ENCODE results near the gene SLFN14. TPM values are rescaled to one million over a fixed set of nuclear protein-coding genes. Genes with fewer than 3 reads are reported as not detected.
"Not testable (repeated sequence)": the region's sequence is repeated elsewhere in the genome, so short reads cannot be mapped to it uniquely, and the experiment has no call there.

Gene SLFN14
- under 1 TPM; 0.12 to 0.22 (median 0.17) TPM for polyA plus RNA-seq (ENCODE audit: insufficient read length in 3 of 3)
- long read RNA-seq, donor 1: 0 reads
- long read RNA-seq, donor 2: 0 reads
- long read RNA-seq, donor 3: 0 reads
- long read RNA-seq, donor 4: 0 reads
- long read RNA-seq, donor 5: 0 reads
- long read RNA-seq, donor 6: 0 reads
- long read RNA-seq, donor 7: 0 reads
- long read RNA-seq, donor 8: 0 reads
- long read RNA-seq, donor 9: 0 reads
- long read RNA-seq, donor 10: 0 reads
- long read RNA-seq, donor 11: 0 reads
- long read RNA-seq, donor 12: 0 reads
- long read RNA-seq, donor 13: 0 reads
- long read RNA-seq, donor 14: 0 reads
- long read RNA-seq, donor 15: 0 reads
- long read RNA-seq, donor 16: 0 reads

DNA sequence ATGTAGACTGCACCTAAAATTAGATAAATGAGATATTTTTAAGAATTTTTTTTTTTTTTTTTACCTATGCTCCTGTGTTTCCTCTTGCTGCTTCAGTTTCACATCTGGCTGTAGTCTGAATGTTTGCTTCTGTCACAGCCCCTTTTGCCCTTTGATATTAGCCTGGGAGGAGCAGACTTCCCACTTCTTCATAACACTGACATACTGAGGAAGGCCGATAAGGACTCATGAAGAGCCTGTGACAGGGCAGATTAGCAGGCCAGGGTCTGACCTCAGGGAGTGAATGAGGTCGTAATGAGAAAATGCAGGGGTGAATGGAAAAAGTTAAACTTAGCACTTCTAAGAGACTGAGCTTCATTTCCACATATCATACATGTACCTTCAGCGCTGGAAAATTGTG, at the start of gene SLFN14:
TSS of gene SLFN14 (minus strand) at position 117 of the 400 bp plus-strand sequence. CDS start 2,757 bp downstream, outside the sequence.
- DNase-seq: no peak

DNA sequence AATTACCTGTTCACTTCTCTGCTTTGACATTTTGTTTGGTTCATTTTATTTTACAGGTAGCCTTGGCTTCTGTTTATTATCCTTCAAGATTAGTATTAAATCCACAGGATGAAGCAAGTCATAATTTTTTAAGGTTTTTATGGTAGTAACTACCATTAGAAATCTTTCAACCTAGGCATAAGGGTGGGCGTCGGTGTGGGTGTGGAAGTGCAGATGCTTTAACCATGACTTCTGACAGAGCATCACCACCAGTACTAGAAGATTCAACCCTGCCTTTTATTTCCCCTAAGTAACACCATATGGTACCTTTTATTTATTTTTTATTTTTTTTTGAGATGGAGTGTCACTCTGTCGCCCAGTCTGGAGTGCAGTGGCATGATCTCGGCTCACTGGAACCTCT, 49.2 kb upstream of the SLFN14 start:
- no peak for DNase-seq

DNA sequence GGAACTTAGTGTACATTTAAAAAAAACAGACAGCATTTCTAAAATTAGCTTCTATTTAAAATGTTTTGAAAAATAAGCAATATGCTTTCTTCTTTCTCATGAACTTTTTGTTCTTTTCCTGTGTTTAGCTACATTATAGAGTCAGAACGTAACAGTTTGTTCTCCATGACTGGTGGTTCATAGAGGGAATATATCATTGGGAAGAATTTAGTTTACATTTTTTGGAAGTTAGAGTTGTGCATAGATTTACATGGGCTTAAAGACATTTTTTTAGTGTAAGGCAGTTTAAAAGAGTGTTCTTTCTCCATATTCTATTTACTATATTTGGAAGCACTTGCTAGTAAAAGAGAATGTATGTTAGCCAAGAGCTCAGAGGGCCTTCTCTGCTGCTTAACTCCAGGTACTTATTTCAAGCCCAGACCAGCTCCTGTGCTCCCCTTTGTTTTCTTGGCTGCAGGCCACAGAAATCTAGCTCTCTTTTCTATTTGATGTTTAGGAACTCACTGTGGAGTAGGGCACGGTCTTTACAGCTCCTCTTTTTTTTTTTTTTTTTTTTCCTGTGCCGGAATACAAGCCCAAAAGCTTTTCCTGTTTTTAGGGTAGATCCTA, 46.7 kb upstream of the SLFN14 start:
- DNase-seq: no peak

DNA sequence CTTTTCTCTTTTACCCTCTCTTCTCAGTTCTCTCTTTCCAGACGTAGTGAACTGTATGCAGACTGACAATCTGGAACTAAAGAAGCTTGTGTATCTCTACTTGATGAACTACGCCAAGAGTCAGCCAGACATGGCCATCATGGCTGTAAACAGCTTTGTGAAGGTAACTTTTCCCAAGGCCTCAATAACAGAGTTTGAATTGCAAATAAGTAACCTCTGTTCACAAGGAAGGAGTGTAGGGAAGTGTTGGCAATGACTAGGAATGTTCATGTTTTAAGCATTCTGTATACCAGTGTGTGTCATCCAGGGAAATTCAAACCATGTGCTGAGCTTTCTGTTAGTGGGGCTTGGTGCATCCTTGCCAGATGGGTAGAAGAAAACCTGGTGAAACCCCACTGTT, 45.1 kb upstream of the SLFN14 start:
- no peak for DNase-seq

DNA sequence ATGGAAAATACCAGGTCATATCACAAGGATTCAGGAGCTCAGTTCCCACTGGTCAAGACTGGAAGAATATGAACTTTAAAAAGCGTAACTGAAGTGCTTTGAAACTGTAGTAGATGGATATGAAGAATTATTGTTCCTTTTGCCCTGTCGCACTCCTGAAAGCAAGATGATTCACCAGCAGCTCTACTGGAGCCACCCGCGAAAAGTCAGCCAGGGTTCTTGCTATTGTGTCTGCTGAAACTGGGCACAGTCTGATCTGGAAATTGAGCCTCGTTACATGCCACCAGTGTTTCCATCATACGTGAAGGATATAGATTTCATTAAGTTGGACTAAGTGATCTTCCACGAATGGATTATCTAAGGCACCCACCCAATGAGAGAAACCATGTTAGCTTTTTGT, 43.1 kb upstream of the SLFN14 start:
- no peak for DNase-seq

DNA sequence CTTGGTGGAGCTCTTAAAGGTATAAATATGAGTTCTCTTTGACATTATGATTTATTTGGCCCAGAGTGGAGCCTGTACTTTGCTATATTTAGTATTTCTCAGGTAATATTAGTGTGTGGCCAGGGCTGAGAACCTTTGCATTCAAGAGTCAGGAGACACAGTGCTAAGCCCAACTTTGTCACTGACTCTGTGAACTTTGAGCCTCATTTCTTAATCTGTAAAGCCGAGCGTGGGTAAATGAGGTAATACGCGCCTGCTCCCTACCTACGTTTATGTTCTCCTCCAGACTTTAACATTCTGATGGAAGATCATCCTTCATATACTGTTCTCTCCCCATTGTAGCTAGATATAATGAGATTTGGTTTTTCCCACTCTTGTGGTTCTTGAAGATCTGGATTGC, 37.0 kb upstream of the SLFN14 start:
- DNase-seq: no peak

DNA sequence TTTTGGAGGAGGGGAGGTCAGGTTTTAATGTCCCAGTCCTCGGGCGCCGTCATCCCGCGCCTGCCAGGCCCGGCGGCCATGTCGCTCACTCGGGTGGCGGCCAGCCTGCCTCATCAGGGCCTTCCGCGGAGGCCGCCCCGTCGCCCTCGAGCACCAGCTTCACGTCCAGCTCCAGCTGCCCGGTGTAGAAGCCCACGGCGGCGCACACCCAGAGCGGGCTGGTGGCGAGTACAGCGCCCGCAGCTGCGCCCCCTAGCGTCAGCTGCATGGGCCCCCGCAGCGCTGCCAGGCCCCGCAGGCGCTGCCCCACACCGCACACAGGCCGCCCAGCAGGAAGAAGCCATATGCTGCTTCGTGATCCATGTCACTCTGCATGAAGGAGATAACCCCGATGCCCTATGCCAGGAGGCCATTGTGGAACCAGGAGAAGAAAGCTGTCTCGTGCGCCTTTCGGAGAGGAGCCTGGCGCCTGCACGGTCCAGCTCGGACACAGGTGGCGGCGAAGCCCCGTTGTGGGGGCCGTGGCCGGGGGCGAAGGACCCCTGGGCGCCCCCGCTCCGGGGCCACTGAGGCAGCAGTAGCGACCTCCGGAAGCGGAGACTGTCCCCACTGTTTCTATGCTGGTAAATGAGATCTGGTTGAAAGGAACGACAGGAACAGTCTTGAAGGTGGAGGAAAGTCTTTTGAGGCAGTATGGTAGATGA, 36.1 kb upstream of the SLFN14 start:
- DNase-seq: no peak

DNA sequence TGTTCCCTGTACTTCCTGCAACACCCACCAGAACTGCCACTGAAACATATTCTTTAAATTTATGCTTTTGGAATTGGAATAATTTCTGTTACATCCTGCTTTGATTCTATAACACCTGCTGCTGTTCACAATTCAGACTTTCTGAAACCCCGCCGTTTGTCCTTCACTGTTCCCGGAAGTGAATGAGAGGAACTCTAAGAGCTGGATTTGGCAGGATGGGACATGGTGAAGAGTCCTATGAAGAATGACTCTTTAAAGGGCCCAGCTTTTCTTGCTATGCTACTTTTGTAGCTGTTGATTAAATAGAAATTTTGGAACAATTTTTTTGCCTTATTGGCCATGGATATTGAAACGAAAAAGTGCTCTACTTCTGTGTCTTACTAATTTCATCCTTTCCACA, 35.5 kb upstream of the SLFN14 start:
- no peak for DNase-seq

DNA sequence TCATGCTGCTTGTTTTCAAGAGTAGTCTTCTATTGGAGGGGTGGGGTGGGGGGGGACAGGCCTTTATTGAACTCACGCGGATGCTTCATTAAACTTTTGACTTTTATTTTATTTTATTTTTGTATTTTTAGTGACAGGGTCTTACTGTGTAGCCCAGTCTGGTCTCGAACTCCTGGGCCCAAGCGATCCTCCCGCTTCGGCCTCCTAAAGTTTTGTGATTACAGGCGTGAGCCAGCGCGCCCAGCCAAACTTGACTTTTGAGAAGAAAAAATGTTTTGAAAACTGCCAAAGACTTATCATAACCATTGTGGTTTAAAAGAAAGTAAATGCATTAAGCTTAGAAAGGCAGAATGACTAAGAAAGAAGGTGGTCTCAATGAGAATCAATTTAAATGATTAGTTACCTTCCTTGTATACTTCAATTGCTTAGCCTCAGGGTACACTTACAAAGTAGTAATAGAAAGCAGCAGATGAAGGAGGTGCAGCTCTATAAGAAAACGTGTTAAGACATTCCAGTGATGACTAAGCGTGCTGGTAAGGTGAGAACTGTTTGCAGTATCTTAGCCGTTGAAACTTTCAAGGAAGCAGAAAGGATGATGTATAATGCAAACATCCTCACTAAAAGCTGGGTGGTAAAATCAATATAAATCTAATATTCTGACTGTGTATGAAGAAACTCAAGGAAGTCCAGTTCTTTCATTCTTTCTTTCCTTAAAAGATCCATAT, 27.7 kb upstream of the SLFN14 start:
- DNase-seq: no peak

DNA sequence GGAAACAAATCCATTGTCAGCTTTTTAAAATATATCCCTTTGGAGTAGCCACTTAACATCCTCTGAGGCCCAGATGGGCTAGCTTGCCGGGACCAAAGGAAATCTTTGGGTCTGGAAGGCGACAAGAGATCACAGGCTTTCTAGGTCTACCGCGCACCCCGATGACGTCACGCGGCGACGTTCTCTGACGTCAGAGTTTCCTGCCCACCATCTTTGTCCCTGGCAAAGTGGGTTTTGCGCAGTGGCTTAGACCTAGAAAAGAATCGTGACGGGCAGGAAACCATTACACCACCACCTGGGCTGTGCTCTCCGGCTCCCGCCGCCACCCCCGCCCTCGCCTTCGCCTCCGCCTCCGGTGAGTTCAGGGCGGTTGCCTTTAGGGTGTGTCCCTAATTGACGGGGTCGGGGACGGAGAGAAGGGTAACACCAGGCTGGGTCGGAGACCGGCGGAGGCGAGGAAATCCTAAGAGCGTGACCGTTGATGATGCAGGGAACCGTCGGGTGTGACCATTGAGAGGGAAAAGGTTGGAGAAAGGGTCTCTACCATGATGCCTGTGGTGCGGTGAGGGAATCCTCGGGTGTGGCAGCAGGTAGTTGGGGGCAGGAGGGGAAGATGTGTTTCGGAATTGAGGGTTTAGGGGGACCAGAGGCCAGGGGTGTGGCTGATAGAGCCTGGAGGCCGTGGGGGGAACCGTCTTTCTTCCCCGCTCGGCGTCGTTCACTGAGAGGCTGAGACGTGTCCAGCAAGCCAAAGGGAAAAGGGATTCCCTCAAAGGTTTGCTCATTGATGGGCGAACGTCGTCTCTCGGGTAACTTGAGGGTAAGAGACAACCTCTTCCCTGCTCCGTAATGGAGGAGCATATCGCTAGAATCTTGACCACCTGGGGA, 26.7 kb upstream of the SLFN14 start, which contains the start of gene AP2B1:
TSS of gene AP2B1 (plus strand) at position 249 of the 888 bp plus-strand sequence. CDS start 6,709 bp downstream, outside the sequence.
- DNase-seq: peak; percentile 97

DNA sequence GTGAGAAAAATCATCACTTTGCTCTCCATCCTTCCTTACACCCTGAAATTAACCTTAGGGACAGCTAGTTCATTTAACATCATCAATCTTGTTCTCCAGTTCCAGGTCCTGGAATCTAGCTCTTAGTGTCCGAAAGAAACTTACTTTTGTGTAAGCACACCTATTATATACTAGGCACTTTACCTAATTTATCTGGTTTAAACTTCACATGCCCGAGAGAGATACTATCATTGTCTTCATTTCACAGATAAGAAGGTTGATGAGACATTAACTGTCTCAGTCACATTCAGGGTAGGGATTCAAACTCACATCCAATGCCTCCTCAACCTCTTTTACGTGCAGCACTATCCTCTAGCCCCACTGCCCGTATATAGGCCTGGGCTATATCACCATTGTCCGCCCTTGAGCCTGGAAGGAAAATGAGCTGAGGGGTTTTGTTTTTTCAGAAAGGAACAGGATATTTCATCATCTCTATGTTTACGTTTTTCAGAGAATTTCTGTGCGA, 26.0 kb upstream of the SLFN14 start:
- DNase-seq: no peak

DNA sequence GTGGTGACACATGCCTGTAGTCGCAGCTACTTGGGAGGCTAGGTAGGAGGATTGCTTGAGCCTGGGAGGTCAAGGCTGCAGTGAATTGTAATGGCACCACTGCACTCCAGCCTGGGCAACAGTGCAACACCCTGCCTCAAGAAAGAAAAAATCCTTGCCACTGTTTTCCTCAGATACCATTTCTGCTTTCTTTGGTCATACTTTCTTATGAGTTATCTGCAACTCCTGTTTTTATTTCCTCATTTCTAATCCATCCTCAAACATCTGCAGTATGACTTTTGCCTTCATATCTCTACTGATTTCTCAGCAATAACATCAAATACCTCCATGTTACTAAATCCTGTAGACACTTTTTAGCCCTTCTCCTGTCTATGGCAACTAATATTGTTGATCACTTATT, 23.4 kb upstream of the SLFN14 start:
- no peak for DNase-seq

DNA sequence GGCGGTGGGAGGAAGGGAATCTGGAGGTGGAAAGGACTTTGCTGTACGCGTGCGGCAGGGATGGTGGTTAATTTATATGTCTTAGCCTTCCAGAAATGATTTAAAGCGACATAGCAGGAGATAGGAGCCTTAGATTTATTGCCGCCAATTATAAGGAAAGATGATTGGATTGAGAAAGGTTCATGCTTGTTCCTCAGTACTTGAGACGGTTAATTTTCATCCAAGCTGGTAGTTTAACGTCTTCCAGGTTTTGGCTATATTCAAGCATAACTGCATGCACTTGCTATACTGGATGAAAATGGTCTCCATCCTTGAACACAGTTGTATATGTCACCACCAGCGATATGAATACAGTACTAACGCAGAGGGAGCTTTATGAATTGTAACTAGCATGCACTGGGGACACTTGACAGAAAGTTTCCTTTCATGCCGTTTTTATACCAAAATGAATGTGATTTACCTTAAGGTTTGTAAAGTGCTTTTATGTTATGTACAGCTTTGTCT, 18.4 kb upstream of the SLFN14 start:
- DNase-seq: no peak

DNA sequence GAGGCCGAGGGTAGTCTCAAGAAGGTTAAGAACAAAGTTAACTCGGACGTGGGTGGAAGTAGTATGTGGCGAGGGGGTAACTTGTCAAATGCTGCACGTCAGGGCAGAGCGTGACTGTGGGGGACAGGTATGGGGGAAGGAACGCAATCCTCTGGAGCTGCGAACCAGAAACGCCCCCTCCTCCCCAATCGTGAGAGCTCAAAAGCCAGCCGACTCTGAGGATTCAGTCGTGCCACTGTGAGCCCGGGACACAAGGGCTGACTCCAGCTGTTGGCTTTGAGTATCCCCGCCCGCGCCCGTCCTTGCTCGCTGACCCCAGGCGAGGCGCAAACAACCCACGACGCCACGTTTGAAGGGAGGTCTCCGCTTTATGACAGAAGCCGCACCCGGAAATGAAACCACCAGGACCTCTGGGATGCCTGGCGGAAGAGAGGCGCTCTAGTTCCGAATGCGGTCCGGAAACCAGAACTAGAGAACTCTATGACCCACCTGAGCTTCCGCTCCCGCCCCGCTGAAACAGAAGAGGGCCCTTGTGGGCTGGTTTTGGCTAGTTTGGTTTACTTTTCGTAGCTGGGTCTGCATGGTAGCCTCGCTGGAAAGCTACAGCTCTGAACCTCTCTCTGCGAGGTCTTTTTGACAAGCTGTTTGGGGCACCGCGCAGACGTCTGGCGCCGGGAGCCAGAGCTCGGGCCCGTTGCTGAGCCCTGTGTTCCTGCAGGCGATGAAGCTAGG, 17.7 kb upstream of the SLFN14 start, which contains the start of gene PEX12:
TSS of gene PEX12 (minus strand) at position 375 of the 732 bp plus-strand sequence. CDS start 550 bp downstream, outside the sequence.
- peak; percentile 94 for DNase-seq

DNA sequence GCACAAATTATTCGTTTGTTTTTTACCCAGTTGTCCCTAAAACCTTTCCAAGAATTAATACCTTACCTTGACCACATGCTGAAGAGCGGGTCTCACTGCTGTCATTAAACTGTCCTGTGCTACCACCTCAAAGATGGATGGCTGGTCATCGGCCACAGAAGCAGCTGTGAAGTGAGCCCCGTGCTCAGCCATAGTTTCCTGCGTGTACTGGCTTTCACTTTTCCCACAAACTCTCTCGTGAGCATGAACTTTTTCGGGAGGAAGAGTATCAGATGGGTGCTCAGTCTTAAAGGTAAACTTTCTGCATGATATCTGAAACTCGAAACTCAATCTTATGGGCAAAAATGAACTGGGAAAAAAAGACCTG, 17.2 kb upstream of the SLFN14 start:
- peak; percentile 28 for DNase-seq

DNA sequence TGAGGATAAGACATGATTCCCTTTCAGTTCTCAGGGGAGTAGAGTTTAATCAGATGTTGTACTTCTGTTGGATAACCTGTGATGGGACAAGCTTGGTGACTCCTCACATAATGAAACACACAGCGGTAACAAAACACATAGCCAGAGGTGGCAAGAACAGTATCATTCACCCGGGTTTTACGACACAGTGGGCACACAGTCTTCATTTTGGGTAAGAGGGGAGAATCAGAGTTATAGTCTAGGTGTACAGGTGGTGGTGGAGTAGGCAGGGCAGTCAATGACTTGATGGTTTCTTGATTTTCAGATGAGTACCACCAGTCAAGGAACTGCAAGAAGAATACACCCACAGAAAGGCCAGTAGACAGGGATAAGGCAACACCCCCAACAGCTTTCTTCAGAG, 15.1 kb upstream of the SLFN14 start:
- DNase-seq: no peak

DNA sequence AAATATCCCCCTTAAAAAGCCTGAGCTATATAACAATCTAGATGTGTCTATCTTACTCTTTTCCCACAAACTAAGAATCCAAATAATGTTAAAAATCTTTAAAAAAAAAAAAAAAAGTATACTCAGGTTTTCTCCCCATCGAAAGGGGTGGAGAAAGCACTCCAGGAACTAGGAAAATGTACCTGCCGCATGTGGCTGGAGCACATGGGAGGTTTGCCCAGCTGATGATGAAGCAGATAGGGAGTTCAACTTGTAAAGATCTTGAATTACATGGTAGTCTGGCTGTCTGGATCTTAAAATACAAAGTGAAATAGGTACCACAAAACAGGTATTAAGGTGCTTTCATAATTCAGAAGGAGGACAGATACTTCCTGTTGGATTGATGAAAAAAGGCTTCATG, 8.8 kb upstream of the SLFN14 start:
- no peak for DNase-seq

DNA sequence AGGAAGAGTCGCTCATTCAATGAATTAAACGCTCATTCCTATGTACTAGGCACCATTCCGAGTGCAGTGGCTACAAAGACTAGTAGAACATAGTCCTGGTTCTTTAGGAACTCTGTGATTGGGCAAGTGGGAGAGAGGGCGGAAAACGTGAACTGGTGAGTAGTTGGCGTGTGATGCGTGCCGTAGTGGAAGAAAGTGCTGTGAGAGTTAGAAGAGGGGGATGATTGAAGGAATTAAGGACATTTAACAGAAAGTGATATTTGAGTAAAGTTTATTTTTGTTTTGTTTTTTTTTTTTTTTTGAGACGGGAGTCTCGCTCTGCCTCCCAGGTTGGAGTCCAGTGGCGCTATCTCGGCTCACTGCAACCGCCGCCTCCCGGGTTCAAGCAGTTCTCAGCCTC, 7.9 kb upstream of the SLFN14 start:
- peak; percentile 9 for DNase-seq

DNA sequence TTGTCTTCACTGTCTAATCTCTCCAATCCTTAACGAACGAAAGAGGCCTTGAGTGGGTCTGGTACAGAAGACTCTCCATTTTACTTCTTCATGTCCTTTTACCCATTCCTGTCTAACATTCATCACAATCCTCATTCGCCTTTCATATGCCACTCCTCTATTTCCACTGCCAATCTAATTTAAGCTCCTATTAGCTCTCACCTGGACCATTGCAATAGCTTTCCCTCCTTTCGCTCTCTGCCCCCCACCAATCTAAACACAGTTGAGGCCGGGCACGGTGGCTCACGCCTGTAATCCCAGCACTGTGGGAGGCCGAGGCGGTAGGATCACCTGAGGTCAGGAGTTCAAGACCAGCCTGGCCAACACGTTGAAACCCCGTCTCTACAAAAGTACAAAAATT, 6.3 kb upstream of the SLFN14 start:
- DNase-seq: no peak

DNA sequence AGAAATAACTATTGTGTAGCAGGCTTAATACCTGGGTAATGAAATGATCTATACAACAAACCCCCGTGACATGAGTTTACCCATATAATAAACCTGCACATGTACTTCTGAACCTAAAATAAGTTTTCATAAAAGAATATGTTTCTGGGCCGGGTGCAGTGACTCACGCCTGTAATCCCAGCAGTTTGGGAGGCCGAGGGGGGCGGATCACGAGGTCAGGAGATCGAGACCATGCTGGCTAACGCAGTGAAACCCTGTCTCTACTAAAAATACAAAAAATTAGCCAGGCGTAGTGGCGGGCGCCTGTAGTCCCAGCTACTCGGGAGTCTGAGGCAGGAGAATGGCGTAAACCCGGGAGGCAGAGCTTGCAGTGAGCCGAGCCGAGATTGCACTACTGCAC, 2.6 kb upstream of the SLFN14 start:
- DNase-seq: not testable (repeated sequence)
